BJ (cell line): ENCODE measurements around the gene PTGR3. TPM values are rescaled to one million over a fixed set of nuclear protein-coding genes. Genes with fewer than 3 reads are reported as not detected.

Experiments
- CTCF ChIA-PET: fragments of 350-600 bp; formaldehyde crosslinking; extraction: SDS; loops from one replicate; lab custom pipeline; 2021; ENCODE audit warnings: antibody characterized with exemption, inconsistent platforms; lab: Yijun Ruan, JAX
- POLR2A ChIA-PET: fragments of 300-600 bp; sonication (Branson Sonifier 250); formaldehyde crosslinking; extraction: SDS; loops from one replicate; lab custom pipeline; 2021; ENCODE audit warnings: antibody characterized with exemption; lab: Charles Lee
- DNase-seq: peaks from one replicate; pipeline ENCODE4 v3.0.0-alpha.2; 2011; ENCODE audit warnings: low read depth
- H3K27me3 ChIP-seq: 2 replicates; pipeline ENCODE4 v1.6.0; 2011; ENCODE audit warnings: low read length; ENCODE audit not compliant: control insufficient read depth, insufficient read depth
- H3K36me3 ChIP-seq: 2 replicates; pipeline ENCODE4 v1.5.1; 2011; ENCODE audit warnings: low read length; ENCODE audit not compliant: control insufficient read depth, insufficient read depth
- H3K4me3 ChIP-seq: 2 replicates; pipeline ENCODE4 v1.5.1; 2011; ENCODE audit warnings: low read depth, mild to moderate bottlenecking, control low read depth, low read length
- CTCF ChIP-seq: IDR thresholded peaks from 2 replicates; pipeline ENCODE4 v1.5.1; 2011; ENCODE audit warnings: low read depth, mild to moderate bottlenecking, control low read depth, inconsistent platforms, low read length, moderate library complexity; ENCODE audit not compliant: insufficient read depth
- polyA plus RNA-seq: library from polyadenylated mRNA; depleted of rRNA; stranded (reverse); fragments of >200 nt; gene quantifications from 2 replicates; pipeline ENCODE4 v1.2.3, GENCODE V29; 2011

PTGR3 gene
- polyA plus RNA-seq, 1 experiment = 70.3 TPM

- no peaks in the 10 kb centered on the region for H3K27me3 ChIP-seq
- no peak for TF ChIP-seq CTCF
- POLR2A ChIA-PET = interaction anchor here (0.6 kb wide), 1 partner anchor 44 kb away, joined by 5 read pairs; no protein-coding TSS in a partner anchor
- no peak for DNase-seq
- peak overlapping the region; percentile 68 for H3K4me3 ChIP-seq
- peaks cover 4% of the 10 kb centered on the region for H3K36me3 ChIP-seq
- CTCF ChIA-PET = interaction anchor here (0.8 kb wide), 1 partner anchor 9 kb away, joined by 4 read pairs; no protein-coding TSS in a partner anchor
Measured at GRCh38 chr18:75211953-75212750, 3.2 kb upstream of the PTGR3 start.

- TF ChIP-seq CTCF = no peak
- DNase-seq = no peak
- POLR2A ChIA-PET = no interaction called here
Measured at GRCh38 chr18:75211626-75211952, 2.6 kb upstream of the PTGR3 start.

GRCh38 chr18:75211002-75211621 is 2.2 kb upstream of the PTGR3 start:
- CTCF ChIA-PET = interaction anchor here (1.1 to 1.4 kb wide), 4 partner anchors 10 to 517 kb away, joined by 3 to 5 read pairs (median 4); no protein-coding TSS in a partner anchor
- no peak for TF ChIP-seq CTCF
- H3K4me3 ChIP-seq = peak overlapping the region; percentile 68
- peaks cover 4% of the 10 kb centered on the region for H3K36me3 ChIP-seq
- no peaks in the 10 kb centered on the region for H3K27me3 ChIP-seq
- POLR2A ChIA-PET = interaction anchor here (0.6 to 1.0 kb wide), 2 partner anchors 14 to 42 kb away, joined by 3 to 18 read pairs; no protein-coding TSS in a partner anchor
- no peak for DNase-seq

More at GRCh38 chr18:75211626-75211952, 2.6 kb upstream of the PTGR3 start:
- no peaks in the 10 kb centered on the region for H3K27me3 ChIP-seq
- H3K36me3 ChIP-seq = peaks cover 4% of the 10 kb centered on the region
- CTCF ChIA-PET = no interaction called here
- peak overlapping the region; percentile 68 for H3K4me3 ChIP-seq

GRCh38 chr18:75210274-75211001 is 1.5 kb upstream of the PTGR3 start, which contains the start of gene TSHZ1:
Gene TSHZ1, plus strand, starts transcription at chr18:75210797. Its CDS starts 1,080 bp downstream, at chr18:75211877.
- peak within 1 kb of the TSS; percentile 68 for H3K4me3 ChIP-seq
- ChIA-PET CTCF (interaction anchor here (0.7 to 1.4 kb wide), 5 partner anchors 9 to 517 kb away, joined by 3 to 5 read pairs (median 3); no protein-coding TSS in a partner anchor), POLR2A (interaction anchor here (0.6 to 1.0 kb wide), 3 partner anchors 15 to 338 kb away, joined by 3 to 18 read pairs (median 5); no protein-coding TSS in a partner anchor)
- H3K36me3 ChIP-seq = peaks cover 4% of the 10 kb centered on the region
- peak; percentile 76 for DNase-seq
- H3K27me3 ChIP-seq = no peaks in the 10 kb centered on the region
- TF ChIP-seq CTCF = no peak
